ENCODE results near the gene ZNF346. TPM values are rescaled to one million over a fixed set of nuclear protein-coding genes. Genes with fewer than 3 reads are reported as not detected.

ZNF346 gene
- total and polyA plus RNA-seq, 2 of the 13 experiments (the other 11 are each of a cell fraction or from before 2014, with no cell fraction given): 8.6 to 19.4 TPM

DNA sequence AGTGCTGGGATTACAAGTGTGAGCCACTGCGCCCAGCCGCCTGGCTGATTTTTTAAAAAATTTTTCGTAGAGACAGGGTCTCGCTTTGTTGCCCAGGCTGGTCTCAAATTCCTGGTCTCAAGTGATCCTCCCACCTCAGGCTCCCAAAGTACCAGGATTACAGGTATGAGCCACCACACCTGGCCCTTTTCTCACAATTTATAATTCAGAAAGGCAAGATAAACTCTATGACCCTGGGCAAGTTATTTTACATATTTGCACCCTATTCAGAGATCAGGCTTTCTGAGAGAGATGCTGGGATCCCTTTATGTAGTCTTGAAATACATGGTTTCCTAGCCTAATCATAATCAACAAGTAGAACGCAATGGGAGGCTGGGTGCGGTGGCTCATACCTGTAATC is 20.6 kb downstream of the ZNF346 start (continued):
- TF ChIP-seq HMG20A (CRISPR knock-in tag; IDR thresholded peaks at IDR 0.05; ENCODE audit: borderline replicate concordance) (no peak), ZSCAN29 (CRISPR knock-in tag; conservative IDR thresholded peaks at IDR 0.05) (no peak), SUZ12 (IDR thresholded peaks at IDR 0.05; ENCODE audit: low read depth, low read length) (no peak)
- TF ChIP-seq, protein P1, sequence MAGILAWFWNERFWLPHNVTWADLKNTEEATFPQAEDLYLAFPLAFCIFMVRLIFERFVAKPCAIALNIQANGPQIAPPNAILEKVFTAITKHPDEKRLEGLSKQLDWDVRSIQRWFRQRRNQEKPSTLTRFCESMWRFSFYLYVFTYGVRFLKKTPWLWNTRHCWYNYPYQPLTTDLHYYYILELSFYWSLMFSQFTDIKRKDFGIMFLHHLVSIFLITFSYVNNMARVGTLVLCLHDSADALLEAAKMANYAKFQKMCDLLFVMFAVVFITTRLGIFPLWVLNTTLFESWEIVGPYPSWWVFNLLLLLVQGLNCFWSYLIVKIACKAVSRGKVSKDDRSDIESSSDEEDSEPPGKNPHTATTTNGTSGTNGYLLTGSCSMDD (CRISPR knock-in tag; IDR thresholded peaks at IDR 0.05): no peak

- no peak overlapping the region for H2AFZ ChIP-seq (ENCODE audit: low read length)
- BruUV-seq (replicated peaks): no TSS peak
- no peak overlapping the region for H3K4me2 ChIP-seq (ENCODE audit: low read depth, low read length)
- H3K4me3 ChIP-seq (replicated peaks in 1 of 3; ENCODE audit: insufficient read depth in 1 of 3, low read depth in 2 of 3, low read length in 3 of 3): no peak overlapping the region
- H3K36me3 ChIP-seq (replicated peaks in 1 of 2; ENCODE audit: control insufficient read depth in 1 of 2, insufficient read depth in 2 of 2, low read length in 2 of 2): peaks cover 14 to 58% of the 10 kb centered on the region in 2 experiments
- H3K27ac ChIP-seq (ENCODE audit: extremely low read length, insufficient read depth, low read length): no peak overlapping the region
- H3K27me3 ChIP-seq (ENCODE audit: control insufficient read depth in 1 of 2, insufficient read depth in 2 of 2, low read length in 2 of 2): no peaks in the 10 kb centered on the region; a peak in 1 of 5 replicates
- no peaks in the 10 kb centered on the region for H3K9me3 ChIP-seq (ENCODE audit: low read length)
- CTCF ChIA-PET (ENCODE audit: low intra/inter-chr PET ratio, low total read pairs): no interaction called here
- H4K20me1 ChIP-seq (ENCODE audit: insufficient read depth, low read length): no peaks in the 10 kb centered on the region
- intact Hi-C loops (cut with micrococcal nuclease; ENCODE audit: unreplicated experiment) (no loop called here), in situ Hi-C loops (cut with HindIII; ENCODE audit: extremely low pct_ligation_motif_present, low pct_unique_long_range_greater_than_20kb) (no loop called here)
- H3K79me2 ChIP-seq (ENCODE audit: insufficient read depth, low read length): no peaks in the 10 kb centered on the region
- ATAC-seq (no peak), FAIRE-seq (no peak), DNase-seq (ENCODE audit: low spot score) (no peak)
- POLR2A ChIA-PET: no interaction called here
- no peaks in the 10 kb centered on the region for H3K4me1 ChIP-seq (ENCODE audit: insufficient read depth, low read length)
- TF ChIP-seq MEIS1 (CRISPR knock-in tag; IDR thresholded peaks at IDR 0.05; ENCODE audit: borderline replicate concordance): no peak
- TF ChIP-seq, protein P2, sequence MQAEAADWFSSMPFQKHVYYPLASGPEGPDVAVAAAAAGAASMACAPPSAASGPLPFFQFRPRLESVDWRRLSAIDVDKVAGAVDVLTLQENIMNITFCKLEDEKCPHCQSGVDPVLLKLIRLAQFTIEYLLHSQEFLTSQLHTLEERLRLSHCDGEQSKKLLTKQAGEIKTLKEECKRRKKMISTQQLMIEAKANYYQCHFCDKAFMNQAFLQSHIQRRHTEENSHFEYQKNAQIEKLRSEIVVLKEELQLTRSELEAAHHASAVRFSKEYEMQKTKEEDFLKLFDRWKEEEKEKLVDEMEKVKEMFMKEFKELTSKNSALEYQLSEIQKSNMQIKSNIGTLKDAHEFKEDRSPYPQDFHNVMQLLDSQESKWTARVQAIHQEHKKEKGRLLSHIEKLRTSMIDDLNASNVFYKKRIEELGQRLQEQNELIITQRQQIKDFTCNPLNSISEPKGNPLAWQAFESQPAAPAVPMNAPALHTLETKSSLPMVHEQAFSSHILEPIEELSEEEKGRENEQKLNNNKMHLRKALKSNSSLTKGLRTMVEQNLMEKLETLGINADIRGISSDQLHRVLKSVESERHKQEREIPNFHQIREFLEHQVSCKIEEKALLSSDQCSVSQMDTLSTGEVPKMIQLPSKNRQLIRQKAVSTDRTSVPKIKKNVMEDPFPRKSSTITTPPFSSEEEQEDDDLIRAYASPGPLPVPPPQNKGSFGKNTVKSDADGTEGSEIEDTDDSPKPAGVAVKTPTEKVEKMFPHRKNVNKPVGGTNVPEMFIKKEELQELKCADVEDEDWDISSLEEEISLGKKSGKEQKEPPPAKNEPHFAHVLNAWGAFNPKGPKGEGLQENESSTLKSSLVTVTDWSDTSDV (CRISPR knock-in tag; IDR thresholded peaks at IDR 0.05): no peak
- TF ChIP-seq ZNF234 (CRISPR knock-in tag; conservative IDR thresholded peaks at IDR 0.05): no peak
- TF ChIP-seq KDM5B (CRISPR knock-in tag; IDR thresholded peaks at IDR 0.05; ENCODE audit: borderline replicate concordance): no peak
- no peak for TF ChIP-seq ZNF556 (CRISPR knock-in tag; IDR thresholded peaks at IDR 0.05; ENCODE audit: borderline replicate concordance)
- no peak for TF ChIP-seq NAIF1 (CRISPR knock-in tag; IDR thresholded peaks at IDR 0.05; ENCODE audit: borderline replicate concordance)
- no peak for TF ChIP-seq HDAC6 (IDR thresholded peaks at IDR 0.05; ENCODE audit: low read depth, low read length)
- no peak overlapping the region for H3K9ac ChIP-seq (ENCODE audit: insufficient read depth, low read depth, low read length)
- WGBS (ENCODE audit: low lambda C conversion rate): 100% methylated on average over 1 of the region's 1 CpG
Observed at GRCh38 chr5:177043958-177044357, 21.5 kb downstream of the ZNF346 start.
